ENCODE measurements around the gene AMDHD1. TPM values are rescaled to one million over a fixed set of nuclear protein-coding genes. Genes with fewer than 3 reads are reported as not detected.
A peak's percentile ranks its signal among the peaks of the same experiment; 100 is the strongest.

Gene AMDHD1
- total RNA-seq, 1 experiment from 2014 or later, result 1.2 TPM

DNA sequence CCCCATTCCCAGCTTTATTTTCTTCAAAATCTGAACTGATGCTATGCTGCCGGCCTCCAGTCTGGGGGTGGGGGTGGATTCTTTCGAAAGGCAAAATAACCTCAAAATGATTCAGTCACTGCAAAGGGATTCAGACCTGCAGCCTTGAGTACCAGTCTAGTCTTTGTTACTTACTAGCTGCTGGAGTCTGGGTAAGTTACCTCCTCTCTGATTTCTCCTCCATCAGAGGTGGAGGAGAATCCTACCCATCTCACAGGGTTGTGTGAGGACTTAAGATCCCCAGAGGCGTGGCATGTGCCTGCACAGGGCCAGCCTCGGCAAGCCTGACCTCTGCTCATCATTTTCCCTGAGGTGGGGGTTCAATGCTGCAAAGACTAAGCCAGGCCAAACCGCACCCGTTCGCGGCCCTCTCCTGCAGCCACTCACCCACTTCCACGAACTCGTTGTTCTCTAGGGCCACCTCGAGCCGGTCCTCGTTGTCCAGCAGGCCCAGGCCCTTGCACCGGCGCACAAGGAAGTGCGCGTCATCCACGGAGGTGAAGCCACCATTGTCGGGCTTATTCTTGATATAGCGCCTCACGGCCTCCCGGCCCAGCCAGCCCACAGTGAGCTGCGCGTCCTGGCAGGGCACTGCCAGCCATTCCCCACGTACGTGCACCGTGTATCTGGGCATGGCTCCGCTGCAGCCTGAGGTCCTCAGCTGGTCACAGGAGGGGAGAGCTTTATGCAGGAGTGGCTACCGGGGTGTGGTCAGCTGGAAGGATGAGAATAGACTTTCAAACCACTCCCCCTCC is 52.3 kb downstream of the AMDHD1 start:
- intact Hi-C loops (cut with micrococcal nuclease; ENCODE audit: unreplicated experiment), result loop anchor here (5.0 kb wide), 2 partner anchors 33 to 173 kb away; no protein-coding TSS in a partner anchor
- H3K36me3 Mint-ChIP-seq (ENCODE audit: insufficient read depth, unreplicated experiment), result no peaks in the 10 kb centered on the region
- peaks cover 33% of the 10 kb centered on the region for H3K4me1 Mint-ChIP-seq (ENCODE audit: low read depth, unreplicated experiment)
- peaks cover 18% of the 10 kb centered on the region for H3K27me3 Mint-ChIP-seq (ENCODE audit: unreplicated experiment)
- H3K27ac Mint-ChIP-seq (ENCODE audit: unreplicated experiment), result no peak overlapping the region
- no peak overlapping the region for H3K4me3 Mint-ChIP-seq (ENCODE audit: low read depth, unreplicated experiment)
- no peak for DNase-seq
- BruUV-seq (replicated peaks), result no TSS peak
- TF ChIP-seq, protein P1, sequence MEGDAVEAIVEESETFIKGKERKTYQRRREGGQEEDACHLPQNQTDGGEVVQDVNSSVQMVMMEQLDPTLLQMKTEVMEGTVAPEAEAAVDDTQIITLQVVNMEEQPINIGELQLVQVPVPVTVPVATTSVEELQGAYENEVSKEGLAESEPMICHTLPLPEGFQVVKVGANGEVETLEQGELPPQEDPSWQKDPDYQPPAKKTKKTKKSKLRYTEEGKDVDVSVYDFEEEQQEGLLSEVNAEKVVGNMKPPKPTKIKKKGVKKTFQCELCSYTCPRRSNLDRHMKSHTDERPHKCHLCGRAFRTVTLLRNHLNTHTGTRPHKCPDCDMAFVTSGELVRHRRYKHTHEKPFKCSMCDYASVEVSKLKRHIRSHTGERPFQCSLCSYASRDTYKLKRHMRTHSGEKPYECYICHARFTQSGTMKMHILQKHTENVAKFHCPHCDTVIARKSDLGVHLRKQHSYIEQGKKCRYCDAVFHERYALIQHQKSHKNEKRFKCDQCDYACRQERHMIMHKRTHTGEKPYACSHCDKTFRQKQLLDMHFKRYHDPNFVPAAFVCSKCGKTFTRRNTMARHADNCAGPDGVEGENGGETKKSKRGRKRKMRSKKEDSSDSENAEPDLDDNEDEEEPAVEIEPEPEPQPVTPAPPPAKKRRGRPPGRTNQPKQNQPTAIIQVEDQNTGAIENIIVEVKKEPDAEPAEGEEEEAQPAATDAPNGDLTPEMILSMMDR (IDR thresholded peaks at IDR 0.05; ENCODE audit: unreplicated experiment), result no peak
- CTCF ChIA-PET, result interaction anchor here (0.6 kb wide), 1 partner anchor 50 kb away, joined by 3 read pairs; no protein-coding TSS in a partner anchor
- no peaks in the 10 kb centered on the region for H3K9me3 Mint-ChIP-seq (ENCODE audit: low read depth, unreplicated experiment)

DNA sequence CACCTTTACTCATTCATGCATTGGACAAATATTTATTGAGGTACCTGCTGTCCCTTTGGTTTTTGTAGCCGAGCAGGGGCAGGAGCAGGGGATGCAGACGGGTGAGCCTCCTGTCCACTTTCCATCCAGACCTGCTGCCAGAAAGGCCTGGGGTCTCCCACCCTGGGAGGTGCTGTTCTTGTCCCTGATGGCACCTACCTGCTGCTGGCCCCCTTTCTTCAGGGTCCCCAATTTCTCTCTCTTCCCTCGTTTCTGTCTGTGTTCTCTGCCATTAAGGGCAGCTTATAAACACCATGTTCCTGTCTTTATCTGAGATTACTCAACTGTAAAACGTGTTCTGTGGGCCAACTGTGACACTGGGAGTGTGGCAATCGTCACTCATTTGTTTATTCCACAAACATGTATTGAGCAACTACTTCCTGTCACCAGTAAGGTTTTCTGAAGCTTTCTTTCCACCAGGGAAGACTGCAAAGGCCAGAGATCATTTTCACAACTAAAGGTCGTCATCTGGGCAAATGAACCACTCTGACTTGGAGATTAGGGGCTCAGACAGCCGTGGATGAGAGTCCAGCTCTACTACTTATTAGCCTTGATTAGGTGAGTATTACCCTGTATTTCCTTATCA is 53.0 kb downstream of the AMDHD1 start, which contains the start of gene HAL:
TSS of gene HAL (minus strand) at position 311 of the 625 bp plus-strand sequence. CDS start 434 bp downstream, outside the sequence.
- Mint-ChIP-seq H3K4me1 (ENCODE audit: low read depth, unreplicated experiment) (peaks cover 33% of the 10 kb centered on the region), H3K4me3 (ENCODE audit: low read depth, unreplicated experiment) (no peak within 1 kb of the TSS), H3K9me3 (ENCODE audit: low read depth, unreplicated experiment) (no peaks in the 10 kb centered on the region), H3K36me3 (ENCODE audit: insufficient read depth, unreplicated experiment) (no peaks in the 10 kb centered on the region), H3K27ac (ENCODE audit: unreplicated experiment) (peak within 1 kb of the TSS; percentile 7), H3K27me3 (ENCODE audit: unreplicated experiment) (peaks cover 12% of the 10 kb centered on the region)
- peak; percentile 21 for DNase-seq
- intact Hi-C loops (cut with micrococcal nuclease; ENCODE audit: unreplicated experiment), result loop anchor here (5.0 kb wide), 2 partner anchors 34 to 174 kb away; no protein-coding TSS in a partner anchor
- TF ChIP-seq, protein P1 (IDR thresholded peaks at IDR 0.05; ENCODE audit: unreplicated experiment), result no peak
- CTCF ChIA-PET, result interaction anchor here (0.5 to 0.6 kb wide), 2 partner anchors 50 to 334 kb away, joined by 3 read pairs; no protein-coding TSS in a partner anchor
- no TSS peak for BruUV-seq (replicated peaks)

DNA sequence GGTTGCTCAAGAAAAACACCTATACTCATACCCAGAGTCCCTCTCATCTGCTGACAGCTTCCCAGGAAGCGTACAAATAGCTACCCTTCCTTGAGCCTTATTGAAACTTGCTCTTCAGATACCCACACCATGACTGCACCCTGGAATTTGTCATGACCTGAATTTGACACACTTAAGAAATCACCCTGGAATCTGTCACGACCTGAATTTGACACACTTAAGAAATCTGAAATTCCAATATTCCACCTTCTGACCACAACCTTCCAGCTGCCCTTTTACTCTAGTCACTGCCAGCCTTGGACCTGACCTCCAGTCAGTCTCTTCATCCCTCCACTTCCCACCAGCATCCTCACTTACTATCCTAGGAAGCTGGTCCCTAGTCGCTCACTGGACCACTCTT is 54.1 kb downstream of the AMDHD1 start:
- CTCF ChIA-PET, result no interaction called here
- intact Hi-C loops (cut with micrococcal nuclease; ENCODE audit: unreplicated experiment), result loop anchor here (5.0 kb wide), 2 partner anchors 35 to 175 kb away; no protein-coding TSS in a partner anchor
- BruUV-seq (replicated peaks), result no TSS peak
- TF ChIP-seq, protein P1 (IDR thresholded peaks at IDR 0.05; ENCODE audit: unreplicated experiment), result no peak
- no peaks in the 10 kb centered on the region for H3K9me3 Mint-ChIP-seq (ENCODE audit: low read depth, unreplicated experiment)
- peaks cover 33% of the 10 kb centered on the region for H3K4me1 Mint-ChIP-seq (ENCODE audit: low read depth, unreplicated experiment)
- peaks cover 12% of the 10 kb centered on the region for H3K27me3 Mint-ChIP-seq (ENCODE audit: unreplicated experiment)
- no peak overlapping the region for H3K4me3 Mint-ChIP-seq (ENCODE audit: low read depth, unreplicated experiment)
- DNase-seq, result no peak
- no peak overlapping the region for H3K27ac Mint-ChIP-seq (ENCODE audit: unreplicated experiment)
- no peaks in the 10 kb centered on the region for H3K36me3 Mint-ChIP-seq (ENCODE audit: insufficient read depth, unreplicated experiment)

DNA sequence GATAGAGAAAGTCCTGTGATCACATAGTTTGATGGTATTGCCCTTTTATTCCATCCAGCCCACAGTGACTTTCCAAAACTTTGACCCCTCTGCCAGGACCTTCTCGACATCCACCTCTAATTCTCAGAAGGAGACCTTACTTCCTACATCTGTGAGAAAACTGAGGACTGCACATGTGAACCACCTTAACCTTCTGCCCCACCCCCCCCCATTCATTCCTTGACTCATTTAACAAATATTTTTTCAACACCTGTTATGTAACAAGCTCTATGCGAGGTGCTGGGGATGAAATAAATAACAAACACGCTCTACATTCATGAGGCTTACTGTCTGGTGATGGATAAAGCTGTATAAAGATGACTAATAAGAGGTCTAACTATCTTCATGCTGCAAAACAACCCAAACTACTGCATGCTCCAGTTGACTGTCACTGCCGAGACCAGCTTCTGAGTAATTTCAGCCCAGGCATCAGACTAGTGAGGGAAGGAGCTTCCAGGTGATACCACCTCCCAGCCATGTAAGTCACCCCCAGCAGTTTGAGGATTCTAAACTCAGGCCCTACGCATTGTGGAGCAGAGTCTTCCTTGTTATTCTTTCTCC is 54.9 kb downstream of the AMDHD1 start:
- H3K4me1 Mint-ChIP-seq (ENCODE audit: low read depth, unreplicated experiment), result peaks cover 33% of the 10 kb centered on the region
- peaks cover 5% of the 10 kb centered on the region for H3K27me3 Mint-ChIP-seq (ENCODE audit: unreplicated experiment)
- CTCF ChIA-PET, result interaction anchor here (0.5 to 1.6 kb wide), 9 partner anchors 20 to 489 kb away, joined by 3 to 15 read pairs (median 4); no protein-coding TSS in a partner anchor
- H3K27ac Mint-ChIP-seq (ENCODE audit: unreplicated experiment), result no peak overlapping the region
- no peaks in the 10 kb centered on the region for H3K9me3 Mint-ChIP-seq (ENCODE audit: low read depth, unreplicated experiment)
- H3K36me3 Mint-ChIP-seq (ENCODE audit: insufficient read depth, unreplicated experiment), result no peaks in the 10 kb centered on the region
- BruUV-seq (replicated peaks), result no TSS peak
- intact Hi-C loops (cut with micrococcal nuclease; ENCODE audit: unreplicated experiment), result loop anchor here (1.0 to 5.0 kb wide), 3 partner anchors 36 to 176 kb away; no protein-coding TSS in a partner anchor
- H3K4me3 Mint-ChIP-seq (ENCODE audit: low read depth, unreplicated experiment), result no peak overlapping the region
- DNase-seq, result no peak
- TF ChIP-seq, protein P1 (IDR thresholded peaks at IDR 0.05; ENCODE audit: unreplicated experiment), result no peak

Data from Calu3 (cell line).